Neural progenitor cell (in vitro differentiated cells): ENCODE measurements around the gene SNX21. TPM values are rescaled to one million over a fixed set of nuclear protein-coding genes. Genes with fewer than 3 reads are reported as not detected.
"Not testable (repeated sequence)": the region's sequence is repeated elsewhere in the genome, so short reads cannot be mapped to it uniquely, and the experiment has no call there.

ENCODE experiments used
- DNase-seq: peaks from one replicate; pipeline ENCODE4 v3.0.0-alpha.2; 2016; ENCODE audit warnings: low spot score
- H2AFZ ChIP-seq: fragments of 200-600 bp; sonication (generic); replicated peaks from 2 replicates; pipeline ENCODE4 v1.6.1; 2016; ENCODE audit warnings: antibody characterized with exemption
- H3F3A ChIP-seq: fragments of 200-600 bp; sonication (generic); 2 replicates; pipeline ENCODE4 v1.6.1; 2016; ENCODE audit warnings: antibody characterized with exemption, low read depth
- H3K27ac ChIP-seq: fragments of 200-600 bp; sonication (generic); 2 replicates; pipeline ENCODE4 v1.5.1; 2016; ENCODE audit warnings: mild to moderate bottlenecking
- H3K27me3 ChIP-seq: fragments of 200-600 bp; sonication (generic); 2 replicates; pipeline ENCODE4 v1.6.1; 2016; ENCODE audit warnings: mild to moderate bottlenecking, moderate library complexity
- H3K36me3 ChIP-seq: fragments of 200-600 bp; sonication (generic); 2 replicates; pipeline ENCODE4 v1.5.1; 2016
- H3K4me1 ChIP-seq: fragments of 200-600 bp; sonication (generic); 2 replicates; pipeline ENCODE4 v1.6.1; 2016; ENCODE audit warnings: mixed run types
- H3K4me2 ChIP-seq: fragments of 200-600 bp; sonication (generic); 2 replicates; pipeline ENCODE4 v1.6.1; 2016
- H3K4me3 ChIP-seq: fragments of 200-600 bp; sonication (generic); 2 replicates; pipeline ENCODE4 v1.5.1; 2016
- H3K79me2 ChIP-seq: fragments of 200-600 bp; sonication (generic); 2 replicates; pipeline ENCODE4 v1.6.1; 2016; ENCODE audit warnings: low read depth
- H3K9ac ChIP-seq: fragments of 200-600 bp; sonication (generic); 2 replicates; pipeline ENCODE4 v1.6.1; 2016
- H3K9me3 ChIP-seq: fragments of 200-600 bp; sonication (generic); 2 replicates; pipeline ENCODE4 v1.5.1; 2016; ENCODE audit warnings: low read depth
- H4K20me1 ChIP-seq: fragments of 200-600 bp; sonication (generic); 2 replicates; pipeline ENCODE4 v1.6.1; 2016; ENCODE audit warnings: low read depth
- H3K27ac Mint-ChIP-seq: 3 replicates; pipeline ENCODE4 v1.8.0; 2021; ENCODE audit warnings: mixed read lengths
- H3K27me3 Mint-ChIP-seq: 2 replicates; pipeline ENCODE4 v1.8.0; 2022; ENCODE audit warnings: low read depth, mild to moderate bottlenecking, inconsistent platforms, moderate library complexity, mixed read lengths; ENCODE audit not compliant: insufficient read depth
- H3K36me3 Mint-ChIP-seq: 3 replicates; pipeline ENCODE4 v1.8.0; 2021; ENCODE audit warnings: mixed read lengths
- H3K4me1 Mint-ChIP-seq: 3 replicates; pipeline ENCODE4 v1.8.0; 2021; ENCODE audit warnings: mixed read lengths
- H3K4me3 Mint-ChIP-seq: 3 replicates; pipeline ENCODE4 v1.8.0; 2021; ENCODE audit warnings: mild to moderate bottlenecking, moderate library complexity, mixed read lengths
- H3K9me3 Mint-ChIP-seq: 3 replicates; pipeline ENCODE4 v1.8.0; 2020; ENCODE audit warnings: mixed read lengths
- CTCF ChIP-seq: fragments of 200-600 bp; sonication (generic); IDR thresholded peaks from 2 replicates; pipeline ENCODE4 v1.5.1; 2017; ENCODE audit warnings: antibody characterized with exemption, mild to moderate bottlenecking
- EZH2 ChIP-seq: fragments of 200-600 bp; sonication (generic); IDR thresholded peaks from 2 replicates; pipeline ENCODE4 v1.6.1; 2017; ENCODE audit warnings: antibody characterized with exemption, mild to moderate bottlenecking, moderate library complexity
- EZH2phosphoT487 ChIP-seq: fragments of 200-600 bp; sonication (generic); IDR thresholded peaks from 2 replicates; pipeline ENCODE4 v1.6.1; 2017; ENCODE audit warnings: antibody characterized with exemption
- total RNA-seq: library from RNA; depleted of rRNA; stranded (reverse); fragments of >200 nt; gene quantifications from 2 replicates; pipeline ENCODE4 v1.2.3, GENCODE V29; 2015; ENCODE audit warnings: low replicate concordance

The SNX21 gene
- total RNA-seq, 1 donor from 2014 or later = 12.2 TPM

DNA sequence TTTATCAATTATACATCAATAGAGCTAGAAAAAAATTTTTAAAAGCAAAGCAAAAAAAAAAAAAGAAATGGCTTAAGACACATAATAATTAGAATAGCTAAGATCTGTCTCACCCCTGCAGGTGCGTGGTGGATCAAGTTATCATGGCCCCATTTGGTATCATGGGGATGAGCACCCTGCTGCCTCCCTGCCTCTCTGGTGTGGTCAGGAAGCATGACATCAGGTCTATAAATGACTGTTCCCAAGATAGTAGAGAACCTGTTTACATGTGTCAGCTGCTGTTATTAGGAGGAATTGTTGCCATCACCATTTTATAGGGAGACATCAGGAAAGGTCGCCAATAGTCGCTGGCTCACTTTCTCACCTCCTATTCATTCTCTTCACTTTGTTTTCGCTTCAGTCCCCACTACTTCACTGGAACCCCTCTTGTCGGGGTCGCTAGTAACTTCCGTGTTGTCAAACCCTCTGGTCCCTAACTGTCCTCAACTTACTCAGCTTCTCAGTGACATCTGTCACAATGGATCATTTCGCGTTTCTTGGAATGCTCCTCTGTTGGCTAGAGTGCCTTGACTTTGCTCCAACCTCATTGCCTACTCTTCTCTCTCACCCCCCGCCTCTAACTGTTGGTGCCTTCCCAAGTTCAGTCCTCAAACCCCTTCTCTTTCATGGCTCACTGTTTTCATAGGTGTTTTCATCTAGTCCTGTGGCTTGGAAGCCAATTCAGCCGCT is 37.1 kb upstream of the SNX21 start:
- H3F3A ChIP-seq = peaks cover 13% of the 10 kb centered on the region
- H3K9ac ChIP-seq = no peak overlapping the region
- no peak overlapping the region for H3K4me3 Mint-ChIP-seq
- no peak overlapping the region for H3K4me2 ChIP-seq
- H4K20me1 ChIP-seq = peaks cover 10% of the 10 kb centered on the region
- no peak overlapping the region for H3K27ac Mint-ChIP-seq
- H3K9me3 ChIP-seq = no peaks in the 10 kb centered on the region
- no peak for DNase-seq
- no peaks in the 10 kb centered on the region for H3K9me3 Mint-ChIP-seq
- TF ChIP-seq CTCF (no peak), EZH2 (no peak), EZH2phosphoT487 (no peak)
- H3K27ac ChIP-seq = no peak overlapping the region
- H2AFZ ChIP-seq = no peak overlapping the region
- no peaks in the 10 kb centered on the region for H3K27me3 ChIP-seq
- peaks cover 10% of the 10 kb centered on the region for H3K4me1 Mint-ChIP-seq
- peaks cover 14% of the 10 kb centered on the region for H3K79me2 ChIP-seq
- peaks cover 2% of the 10 kb centered on the region for H3K36me3 ChIP-seq
- H3K27me3 Mint-ChIP-seq = peaks cover 2% of the 10 kb centered on the region
- no peak overlapping the region for H3K4me3 ChIP-seq
- H3K4me1 ChIP-seq = peaks cover 7% of the 10 kb centered on the region
- H3K36me3 Mint-ChIP-seq = peaks cover 12% of the 10 kb centered on the region

DNA sequence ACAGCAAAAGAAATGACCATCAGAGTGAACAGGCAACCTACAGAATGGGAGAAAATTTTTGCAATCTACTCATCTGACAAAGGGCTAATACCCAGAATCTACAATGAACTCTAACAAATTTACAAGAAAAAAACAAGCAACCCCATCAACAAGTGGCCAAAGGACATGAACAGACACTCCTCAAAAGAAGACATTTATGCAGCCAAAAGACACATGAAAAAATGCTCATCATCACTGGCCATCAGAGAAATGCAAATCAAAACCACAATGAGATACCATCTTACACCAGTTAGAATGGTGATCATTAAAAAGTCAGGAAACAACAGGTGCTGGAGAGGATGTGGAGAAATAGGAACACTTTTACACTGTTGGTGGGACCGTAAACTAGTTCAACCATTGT is 36.1 kb upstream of the SNX21 start:
- not testable (repeated sequence) for H3K4me1 Mint-ChIP-seq, H4K20me1 ChIP-seq, H3K9ac ChIP-seq, H3K27ac Mint-ChIP-seq, H3K27me3 Mint-ChIP-seq, H3K4me3 Mint-ChIP-seq, H3K27ac ChIP-seq, H3K4me1 ChIP-seq, H3K79me2 ChIP-seq, H3K9me3 Mint-ChIP-seq, H3K9me3 ChIP-seq, H3K36me3 ChIP-seq, H2AFZ ChIP-seq, H3K27me3 ChIP-seq, H3K4me2 ChIP-seq, DNase-seq, H3K4me3 ChIP-seq
- H3F3A ChIP-seq = peaks cover 13% of the 10 kb centered on the region
- peaks cover 12% of the 10 kb centered on the region for H3K36me3 Mint-ChIP-seq

GRCh38 chr20:45797955-45798354 is 35.6 kb upstream of the SNX21 start:
- H3K27me3 Mint-ChIP-seq, H3K27ac ChIP-seq, H3K4me2 ChIP-seq, H2AFZ ChIP-seq, H3K9me3 Mint-ChIP-seq, H3K4me1 Mint-ChIP-seq, H3K4me3 Mint-ChIP-seq, H3K9me3 ChIP-seq, H3K27ac Mint-ChIP-seq, H4K20me1 ChIP-seq, H3K4me1 ChIP-seq, H3K36me3 ChIP-seq, H3K79me2 ChIP-seq, H3K4me3 ChIP-seq, H3K9ac ChIP-seq, DNase-seq, H3K27me3 ChIP-seq: not testable (repeated sequence)
- H3K36me3 Mint-ChIP-seq = peaks cover 12% of the 10 kb centered on the region
- peaks cover 13% of the 10 kb centered on the region for H3F3A ChIP-seq

DNA sequence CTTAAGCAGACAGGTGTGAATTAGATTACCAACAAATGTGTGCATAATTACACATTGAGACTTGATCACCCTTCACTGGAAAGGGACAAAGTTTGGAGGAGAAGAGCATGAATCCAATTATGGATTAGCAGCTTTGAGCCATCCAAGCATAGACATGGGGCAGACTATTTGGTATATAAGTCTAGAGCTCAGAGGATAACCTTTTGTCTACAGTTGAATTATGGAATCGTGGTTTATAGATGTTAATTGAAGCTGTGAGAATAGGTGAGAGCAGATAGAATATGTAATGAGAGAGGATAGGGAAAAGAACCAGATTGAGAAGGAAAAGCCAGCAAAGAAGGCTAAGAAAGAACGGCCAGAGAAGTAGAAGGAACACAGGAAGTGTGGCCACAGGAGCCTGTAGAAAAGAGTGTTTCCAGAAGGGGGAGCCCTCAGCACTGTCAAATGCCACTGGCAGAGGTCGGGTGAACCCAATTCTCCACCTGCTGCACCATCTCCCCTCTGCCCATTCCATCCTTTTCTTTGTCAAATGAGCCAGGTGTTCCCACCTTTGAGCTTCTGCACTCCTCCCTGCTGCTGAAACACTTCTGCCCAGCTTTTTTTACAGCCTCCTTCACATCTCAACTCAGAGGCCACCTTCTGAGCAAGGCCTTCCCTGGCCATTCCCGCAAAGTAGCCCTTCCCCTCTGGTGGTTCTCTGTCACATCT is 34.5 kb upstream of the SNX21 start:
- no peaks in the 10 kb centered on the region for H3K79me2 ChIP-seq
- peaks cover 12% of the 10 kb centered on the region for H3K36me3 Mint-ChIP-seq
- H3K4me2 ChIP-seq = no peak overlapping the region
- H3K4me3 ChIP-seq = no peak overlapping the region
- peaks cover 3% of the 10 kb centered on the region for H4K20me1 ChIP-seq
- H3K9me3 ChIP-seq = no peaks in the 10 kb centered on the region
- H3K4me1 ChIP-seq = no peaks in the 10 kb centered on the region
- no peak overlapping the region for H3K27ac ChIP-seq
- TF ChIP-seq EZH2 (no peak), CTCF (peak; percentile 71)
- H3K4me3 Mint-ChIP-seq = no peak overlapping the region
- peaks cover 2% of the 10 kb centered on the region for H3K4me1 Mint-ChIP-seq
- peaks cover 13% of the 10 kb centered on the region for H3F3A ChIP-seq
- H3K27me3 ChIP-seq = no peaks in the 10 kb centered on the region
- no peaks in the 10 kb centered on the region for H3K27me3 Mint-ChIP-seq
- H3K27ac Mint-ChIP-seq = no peak overlapping the region
- H3K9ac ChIP-seq = no peak overlapping the region
- no peak overlapping the region for H2AFZ ChIP-seq
- DNase-seq = peak; percentile 67
- peaks cover 2% of the 10 kb centered on the region for H3K36me3 ChIP-seq
- H3K9me3 Mint-ChIP-seq = no peaks in the 10 kb centered on the region
